Hepatocyte (in vitro differentiated cells): ENCODE measurements around the gene TFEB. TPM values are rescaled to one million over a fixed set of nuclear protein-coding genes. Genes with fewer than 3 reads are reported as not detected.

Experiments
- DNase-seq: peaks from one replicate; pipeline ENCODE4 v3.0.0-alpha.2; 2016; ENCODE audit warnings: low spot score
- H2AFZ ChIP-seq: fragments of 200-600 bp; sonication (generic); 2 replicates; pipeline ENCODE4 v1.6.0; 2016; ENCODE audit warnings: antibody characterized with exemption, mild to moderate bottlenecking
- H3K27ac ChIP-seq: fragments of 200-600 bp; sonication (generic); 2 replicates; pipeline ENCODE4 v1.5.1; 2016; ENCODE audit warnings: mild to moderate bottlenecking
- H3K27me3 ChIP-seq: fragments of 200-600 bp; sonication (generic); 2 replicates; pipeline ENCODE4 v1.6.1; 2016
- H3K36me3 ChIP-seq: fragments of 200-600 bp; sonication (generic); replicated peaks from 2 replicates; pipeline ENCODE4 v1.5.1; 2016; ENCODE audit warnings: low read depth; ENCODE audit not compliant: insufficient read depth
- H3K4me1 ChIP-seq: fragments of 200-600 bp; sonication (generic); 2 replicates; pipeline ENCODE4 v1.5.1; 2016; ENCODE audit warnings: mild to moderate bottlenecking, moderate library complexity; ENCODE audit not compliant: insufficient read depth
- H3K4me2 ChIP-seq: fragments of 200-600 bp; sonication (generic); 2 replicates; pipeline ENCODE4 v1.6.0; 2016
- H3K4me3 ChIP-seq: fragments of 200-600 bp; sonication (generic); 2 replicates; pipeline ENCODE4 v1.5.1; 2016; ENCODE audit warnings: mild to moderate bottlenecking
- H3K79me2 ChIP-seq: fragments of 200-600 bp; sonication (generic); 2 replicates; pipeline ENCODE4 v1.6.0; 2017; ENCODE audit warnings: mild to moderate bottlenecking
- H3K9me2 ChIP-seq: fragments of 200-600 bp; sonication (generic); replicated peaks from 2 replicates; pipeline ENCODE4 v1.6.0; 2017; ENCODE audit warnings: mild to moderate bottlenecking; ENCODE audit not compliant: insufficient read depth
- H3K9me3 ChIP-seq: fragments of 200-600 bp; sonication (generic); 2 replicates; pipeline ENCODE4 v1.5.1; 2016; ENCODE audit warnings: low read depth, mild to moderate bottlenecking
- H4K20me1 ChIP-seq: fragments of 200-600 bp; sonication (generic); 2 replicates; pipeline ENCODE4 v1.6.0; 2016; ENCODE audit warnings: mild to moderate bottlenecking; ENCODE audit not compliant: insufficient read depth, poor library complexity, severe bottlenecking
- CTCF ChIP-seq: fragments of 200-600 bp; sonication (generic); IDR thresholded peaks from 2 replicates; pipeline ENCODE4 v1.5.1; 2016; ENCODE audit warnings: antibody characterized with exemption, mild to moderate bottlenecking; ENCODE audit not compliant: poor library complexity
- EZH2 ChIP-seq: fragments of 200-600 bp; sonication (generic); IDR thresholded peaks from 2 replicates; pipeline ENCODE4 v1.6.1; 2016; ENCODE audit warnings: antibody characterized with exemption, mild to moderate bottlenecking, borderline replicate concordance
- EZH2phosphoT487 ChIP-seq: fragments of 200-600 bp; sonication (generic); IDR thresholded peaks from one replicate; pipeline ENCODE4 v1.6.1; 2018; ENCODE audit warnings: antibody characterized with exemption, mild to moderate bottlenecking, low read depth, moderate library complexity; ENCODE audit not compliant: unreplicated experiment, severe bottlenecking
- WGBS: methylation state at CpG from one replicate; pipeline ENCODE4 v1.1.6; 2016; ENCODE audit warnings: low lambda C conversion rate; ENCODE audit errors: missing lambda C conversion rate; 5-methylcytosine and 5-hydroxymethylcytosine counted together
- polyA plus RNA-seq: library from polyadenylated mRNA; unstranded; fragments of >200 nt; fragmentation: Nextera tagmentation; extraction: Ambion mirVana; gene quantifications from 2 replicates; pipeline ENCODE4 v1.2.1, GENCODE V29; 2016
- total RNA-seq: library from RNA; depleted of rRNA; stranded (reverse); fragments of >200 nt; gene quantifications from 2 replicates; pipeline ENCODE4 v1.2.3, GENCODE V29; 2014

The TFEB gene
- total and polyA plus RNA-seq, 2 experiments from 2014 or later: 14.2 to 32.7 TPM

- H3K9me3 ChIP-seq: no peaks in the 10 kb centered on the region
- H3K4me2 ChIP-seq: peak overlapping the region; percentile 72
- H3K27me3 ChIP-seq: no peaks in the 10 kb centered on the region
- DNase-seq: no peak
- H4K20me1 ChIP-seq: no peaks in the 10 kb centered on the region
- no peaks in the 10 kb centered on the region for H3K36me3 ChIP-seq
- H3K4me1 ChIP-seq: peaks cover 6% of the 10 kb centered on the region
- no peaks in the 10 kb centered on the region for H3K79me2 ChIP-seq
- peak overlapping the region; percentile 19 for H2AFZ ChIP-seq
- TF ChIP-seq EZH2phosphoT487: no peak
- no peak for TF ChIP-seq CTCF
- no peak for TF ChIP-seq EZH2
- H3K27ac ChIP-seq: no peak overlapping the region
- no peak overlapping the region for H3K4me3 ChIP-seq
- 33% methylated on average over 9 of the region's 18 CpGs for WGBS
- H3K9me2 ChIP-seq: no peaks in the 10 kb centered on the region
Observed at GRCh38 chr6:41683273-41683522, 52.2 kb downstream of the TFEB start.

GRCh38 chr6:41682497-41683272 is 52.7 kb downstream of the TFEB start:
- DNase-seq: no peak
- 67% methylated on average over 31 of the region's 31 CpGs for WGBS
- no peaks in the 10 kb centered on the region for H3K27me3 ChIP-seq
- no peaks in the 10 kb centered on the region for H4K20me1 ChIP-seq
- H3K9me2 ChIP-seq: no peaks in the 10 kb centered on the region
- no peak for TF ChIP-seq EZH2phosphoT487
- no peak for TF ChIP-seq CTCF
- TF ChIP-seq EZH2: no peak
- peaks cover 6% of the 10 kb centered on the region for H3K4me1 ChIP-seq
- H3K9me3 ChIP-seq: no peaks in the 10 kb centered on the region
- no peaks in the 10 kb centered on the region for H3K36me3 ChIP-seq
- no peak overlapping the region for H3K4me3 ChIP-seq
- H2AFZ ChIP-seq: no peak overlapping the region
- H3K27ac ChIP-seq: no peak overlapping the region
- H3K4me2 ChIP-seq: peak overlapping the region; percentile 72
- no peaks in the 10 kb centered on the region for H3K79me2 ChIP-seq

- Histone ChIP-seq H3K4me3 (no peak overlapping the region), H3K9me3 (no peaks in the 10 kb centered on the region), H4K20me1 (no peaks in the 10 kb centered on the region), H3K36me3 (no peaks in the 10 kb centered on the region), H2AFZ (peak overlapping the region; percentile 29), H3K9me2 (no peaks in the 10 kb centered on the region), H3K27ac (no peak overlapping the region), H3K4me2 (peak overlapping the region; percentile 59), H3K4me1 (peaks cover 6% of the 10 kb centered on the region), H3K27me3 (no peaks in the 10 kb centered on the region), H3K79me2 (no peaks in the 10 kb centered on the region)
- TF ChIP-seq CTCF (peak; percentile 95), EZH2 (no peak)
- WGBS: 7% methylated on average over 9 of the region's 9 CpGs
- DNase-seq: peak; percentile 96
Observed at GRCh38 chr6:41682056-41682477, 53.3 kb downstream of the TFEB start.
